Central memory CD4-positive, alpha-beta T cell (primary cell): ENCODE data around the gene DNAJA4.
A peak's percentile ranks its signal among the peaks of the same experiment; 100 is the strongest.

Experiments used
- DNase-seq: peaks from one replicate; pipeline ENCODE4 v3.0.0; 2022
- total RNA-seq, 3 experiments: gene quantifications; one replicate each; lab custom pipeline; 2026; lab: John Stamatoyannopoulos, UW

Gene DNAJA4
- total RNA-seq = 22.9 to 43.9 (median 41.7) reads per million in 3 experiments

- peak; percentile 67 for DNase-seq
Observed at GRCh38 chr15:78264304-78265136, at the start of gene DNAJA4. TSS of gene DNAJA4 (plus strand) at chr15:78264562. CDS start at chr15:78264764, 202 bp downstream.

GRCh38 chr15:78216276-78217104 lies 47.9 kb upstream of the DNAJA4 start:
- no peak for DNase-seq

GRCh38 chr15:78220713-78221112 lies 43.6 kb upstream of the DNAJA4 start:
- DNase-seq = no peak

GRCh38 chr15:78222745-78223395 lies 41.5 kb upstream of the DNAJA4 start:
- no peak for DNase-seq

- no peak for DNase-seq
Observed at GRCh38 chr15:78223396-78224022, 40.9 kb upstream of the DNAJA4 start.

- DNase-seq = no peak
Observed at GRCh38 chr15:78224023-78224411, 40.3 kb upstream of the DNAJA4 start.

GRCh38 chr15:78225783-78226541 lies 38.4 kb upstream of the DNAJA4 start:
- DNase-seq = no peak

GRCh38 chr15:78228356-78228996 lies 35.9 kb upstream of the DNAJA4 start:
- DNase-seq = no peak

- no peak for DNase-seq
Observed at GRCh38 chr15:78229431-78230406, 34.6 kb upstream of the DNAJA4 start.

GRCh38 chr15:78232951-78233350 lies 31.4 kb upstream of the DNAJA4 start:
- DNase-seq = no peak

DNA sequence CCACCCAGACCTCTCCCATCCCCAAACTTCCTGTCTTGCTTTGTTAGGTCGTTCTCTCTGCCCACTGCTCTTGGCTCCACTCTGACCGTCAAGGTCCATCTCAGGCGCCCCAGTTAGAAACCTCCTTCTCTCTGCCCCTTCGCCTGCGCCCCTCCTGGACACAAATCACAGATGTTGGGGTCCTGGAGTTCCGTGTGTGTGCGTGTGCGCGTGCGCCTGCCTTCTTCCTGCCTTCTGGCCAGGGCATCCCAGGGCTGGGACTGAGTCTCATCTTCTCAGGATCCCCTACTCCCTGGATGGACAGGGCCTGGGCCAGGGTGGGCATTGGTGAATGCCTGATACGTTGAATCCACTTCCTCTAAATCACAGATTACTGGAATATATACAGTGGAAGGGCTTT lies 30.9 kb upstream of the DNAJA4 start:
- no peak for DNase-seq

DNA sequence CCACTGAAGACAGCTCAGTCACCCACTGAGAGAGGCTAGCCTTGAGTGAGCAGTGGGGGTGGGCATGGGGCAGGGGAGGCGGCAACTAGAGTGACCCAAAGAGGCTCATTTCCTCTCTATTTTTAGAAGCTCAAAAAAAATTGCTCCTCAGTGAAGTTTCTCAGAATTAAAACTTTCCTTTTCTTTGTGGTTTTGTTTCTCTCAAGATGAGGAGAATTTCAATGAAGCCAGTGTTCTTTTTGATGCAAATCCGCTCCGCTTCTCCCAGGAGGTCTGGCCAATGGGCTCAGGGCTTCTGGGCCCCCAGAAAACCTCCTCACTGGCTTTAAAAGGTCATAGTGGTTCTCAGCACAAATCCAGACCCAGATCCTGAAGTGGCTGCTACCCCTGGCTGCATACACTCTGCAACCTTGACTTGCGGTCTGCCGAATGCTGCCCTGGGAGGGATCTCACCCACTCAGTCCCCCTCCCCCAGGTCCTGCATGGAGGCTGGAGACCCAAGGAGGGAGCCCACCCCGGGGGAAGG lies 29.8 kb upstream of the DNAJA4 start, which contains the start of gene ACSBG1:
ACSBG1 (minus strand) TSS at position 51 of the 526 bp plus-strand sequence. CDS start 64 bp downstream, outside the sequence.
- no peak for DNase-seq

- no peak for DNase-seq
Observed at GRCh38 chr15:78236491-78236890, 27.9 kb upstream of the DNAJA4 start.

DNA sequence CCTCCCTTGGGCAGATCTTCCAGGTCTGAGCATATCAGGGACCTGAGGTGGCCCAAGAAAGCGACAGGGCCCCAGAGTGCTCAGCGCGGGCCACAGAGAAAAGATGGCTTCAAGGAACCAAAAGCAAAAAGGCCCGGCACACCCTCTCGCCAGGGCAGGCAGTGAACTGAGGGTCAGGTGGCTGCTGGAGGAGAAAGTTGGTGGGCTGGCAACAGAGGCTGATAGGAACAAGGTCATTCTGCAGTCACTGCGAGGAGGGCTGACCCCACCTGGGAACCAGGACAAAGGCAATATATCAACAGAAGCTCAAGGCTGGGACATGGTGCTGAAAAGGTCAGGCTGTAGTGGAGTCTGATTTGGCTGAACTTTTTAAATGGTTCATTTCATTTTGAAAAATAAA lies 27.2 kb upstream of the DNAJA4 start:
- no peak for DNase-seq

DNA sequence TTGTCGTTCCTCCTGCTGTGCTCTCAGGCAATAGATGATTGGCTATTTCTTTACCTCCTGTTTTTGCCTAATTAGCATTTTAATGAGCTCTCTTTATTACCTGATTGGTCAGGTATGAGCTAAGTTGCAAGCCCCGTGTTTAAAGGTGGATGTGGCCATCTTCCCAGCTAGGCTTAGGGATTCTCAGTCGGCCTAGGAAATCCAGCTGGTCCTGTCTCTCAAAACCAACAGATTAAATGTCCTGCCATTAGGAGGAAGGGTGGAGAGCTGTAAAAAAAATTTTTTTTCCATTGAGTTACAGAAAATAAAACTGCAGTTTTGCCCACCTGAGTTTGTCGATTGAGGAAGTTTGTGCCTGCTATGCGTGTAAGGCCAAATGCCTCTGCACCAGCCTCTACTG lies 24.6 kb upstream of the DNAJA4 start:
- DNase-seq = no peak

- peak; percentile 64 for DNase-seq
Observed at GRCh38 chr15:78241017-78241416, 23.3 kb upstream of the DNAJA4 start.

DNA sequence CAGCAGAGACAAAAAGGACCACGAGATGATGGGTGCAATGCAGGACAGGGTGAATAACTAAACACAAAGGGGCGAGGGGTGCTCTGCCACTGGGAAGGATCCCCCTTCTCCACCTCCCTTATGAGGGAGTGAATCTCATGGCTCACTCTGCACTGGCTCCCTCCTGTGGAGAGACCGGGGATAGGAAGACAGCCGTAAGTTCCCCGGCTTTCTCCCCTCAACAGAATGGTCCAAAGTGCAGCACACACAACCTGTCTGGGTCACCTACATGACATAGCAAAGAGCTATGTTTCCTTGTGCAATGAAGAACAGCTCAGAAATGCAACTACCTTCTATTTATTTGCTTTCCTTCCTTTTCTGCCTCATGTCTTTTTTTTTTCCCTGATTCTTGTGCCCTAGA lies 22.2 kb upstream of the DNAJA4 start:
- no peak for DNase-seq

DNA sequence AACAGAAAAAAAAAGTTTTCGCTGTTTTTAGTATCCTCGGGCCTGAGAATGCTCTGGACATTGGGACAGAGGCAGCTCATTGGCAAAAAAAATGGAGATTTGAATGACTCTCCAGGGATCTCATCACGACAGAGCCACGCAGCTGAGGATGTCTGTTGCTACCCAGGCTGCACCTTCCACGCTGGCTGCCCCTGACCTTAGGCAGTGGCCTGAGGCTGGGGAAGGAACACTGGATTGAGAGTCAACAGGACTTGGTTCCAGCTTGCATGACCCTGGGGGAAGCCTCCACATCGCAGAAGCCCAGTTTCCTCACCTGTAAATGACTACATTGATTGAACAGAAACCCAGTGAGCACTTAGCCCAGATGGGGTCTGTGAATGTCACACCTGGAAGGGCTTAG lies 21.3 kb upstream of the DNAJA4 start:
- no peak for DNase-seq

- DNase-seq = no peak
Observed at GRCh38 chr15:78243491-78243941, 20.8 kb upstream of the DNAJA4 start.

DNA sequence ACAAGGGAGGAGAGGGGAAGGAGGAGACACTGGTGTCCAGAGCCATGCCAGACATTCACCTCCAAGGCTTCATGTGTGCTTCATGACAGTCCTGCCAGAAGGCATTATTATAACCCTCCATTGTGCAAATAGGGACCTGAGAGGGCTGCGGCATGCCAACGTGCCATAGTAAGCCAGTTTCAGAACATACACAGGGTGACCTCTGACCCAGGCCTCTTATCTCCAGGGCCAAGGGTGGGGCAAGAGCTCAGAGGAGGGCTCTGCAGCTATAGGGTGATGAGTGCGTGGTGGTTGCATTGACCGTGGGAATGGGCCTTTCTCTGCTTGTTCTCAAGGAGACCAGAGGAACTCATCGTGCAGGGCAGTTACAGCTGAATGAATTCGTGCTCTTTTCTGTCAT lies 20.3 kb upstream of the DNAJA4 start:
- DNase-seq = no peak
